Activated CD4-positive, CD25-positive, alpha-beta regulatory T cell (primary cell): ENCODE results near the gene VAC14.

Experiments used
- DNase-seq, 4 experiments: peaks; one replicate each; lab custom pipeline; 2025; lab: John Stamatoyannopoulos, UW

The VAC14 gene

DNA sequence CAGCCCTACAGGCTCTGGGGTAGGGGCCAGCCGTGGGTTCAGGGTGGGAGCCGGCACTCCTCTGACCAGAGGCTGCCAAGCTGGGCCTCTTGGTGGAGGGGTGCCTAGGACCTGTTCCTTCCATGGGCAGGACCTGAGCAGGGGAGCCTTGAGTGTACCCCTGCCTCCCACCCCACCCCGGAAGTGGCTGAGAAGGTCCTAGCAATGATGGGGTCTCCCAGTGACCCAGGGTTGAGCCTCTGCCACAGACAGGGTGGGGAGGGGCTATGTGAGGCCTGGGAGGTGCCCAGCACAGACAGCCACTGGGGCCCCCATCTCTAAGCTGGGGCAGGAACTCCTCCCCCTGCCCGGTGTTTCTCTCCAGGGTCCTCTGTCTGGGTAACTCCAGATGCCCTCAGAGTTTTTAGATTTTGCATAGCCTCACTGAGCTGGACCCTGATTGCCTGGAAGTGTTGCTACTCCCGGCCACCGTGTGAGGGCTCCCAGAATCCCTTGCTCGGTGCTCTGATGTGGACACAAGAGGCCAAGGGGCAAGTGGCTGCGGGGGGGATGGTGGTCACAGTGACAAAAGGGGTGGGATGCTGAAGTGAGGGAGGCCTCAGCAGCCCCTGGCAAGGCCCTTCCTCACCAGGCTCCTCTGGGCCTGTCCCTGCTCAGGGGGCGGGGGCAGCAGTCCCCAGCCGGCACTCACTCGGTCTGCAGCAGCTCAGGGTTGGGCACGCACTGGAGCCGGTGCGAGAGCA lies 108.7 kb downstream of the VAC14 start:
- DNase-seq, result no peak

DNA sequence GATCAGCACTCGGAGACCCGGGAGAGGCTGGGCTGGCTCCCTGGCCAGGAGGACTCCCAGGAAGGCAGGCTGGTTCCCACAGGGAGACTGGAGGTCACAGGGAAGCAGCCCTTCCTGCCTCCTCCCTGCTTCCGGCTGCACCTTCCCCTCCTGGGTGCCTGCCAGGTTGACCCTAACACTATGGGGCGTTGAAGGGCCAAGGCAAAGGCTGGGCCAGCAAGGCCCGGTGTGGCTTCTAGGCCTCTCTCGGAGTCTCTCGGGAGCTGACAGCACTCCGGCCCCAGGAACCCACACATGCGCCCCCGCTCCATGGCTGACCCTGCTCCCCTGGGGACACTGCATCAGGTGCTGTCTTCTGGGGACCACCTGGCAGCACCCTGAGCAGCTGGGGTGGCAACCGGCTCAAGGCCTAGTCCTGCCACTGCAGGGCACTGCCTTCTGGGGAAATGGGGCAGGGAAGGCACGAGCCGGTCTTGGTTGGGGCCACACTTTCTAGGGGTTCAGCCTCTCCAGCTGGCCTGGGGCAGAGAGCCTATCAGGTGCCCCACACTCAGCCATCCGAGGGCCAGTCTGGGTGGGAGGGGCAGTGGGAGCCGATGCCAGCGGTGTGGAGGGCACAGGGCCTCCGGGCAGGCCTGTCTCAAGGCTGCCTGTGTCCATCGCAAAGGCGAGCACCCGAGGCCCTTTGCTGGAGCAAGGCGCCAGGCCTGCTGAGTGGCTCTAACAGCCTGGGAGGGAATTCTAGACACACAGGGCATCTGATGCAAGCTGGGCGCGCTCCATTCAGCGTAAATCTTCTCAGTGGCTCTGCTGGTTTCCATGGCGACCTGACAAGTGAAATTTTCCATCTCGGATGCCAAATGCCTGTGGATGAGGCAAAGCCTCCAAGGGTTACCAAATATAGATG lies 109.5 kb downstream of the VAC14 start:
- DNase-seq, result no peak

DNA sequence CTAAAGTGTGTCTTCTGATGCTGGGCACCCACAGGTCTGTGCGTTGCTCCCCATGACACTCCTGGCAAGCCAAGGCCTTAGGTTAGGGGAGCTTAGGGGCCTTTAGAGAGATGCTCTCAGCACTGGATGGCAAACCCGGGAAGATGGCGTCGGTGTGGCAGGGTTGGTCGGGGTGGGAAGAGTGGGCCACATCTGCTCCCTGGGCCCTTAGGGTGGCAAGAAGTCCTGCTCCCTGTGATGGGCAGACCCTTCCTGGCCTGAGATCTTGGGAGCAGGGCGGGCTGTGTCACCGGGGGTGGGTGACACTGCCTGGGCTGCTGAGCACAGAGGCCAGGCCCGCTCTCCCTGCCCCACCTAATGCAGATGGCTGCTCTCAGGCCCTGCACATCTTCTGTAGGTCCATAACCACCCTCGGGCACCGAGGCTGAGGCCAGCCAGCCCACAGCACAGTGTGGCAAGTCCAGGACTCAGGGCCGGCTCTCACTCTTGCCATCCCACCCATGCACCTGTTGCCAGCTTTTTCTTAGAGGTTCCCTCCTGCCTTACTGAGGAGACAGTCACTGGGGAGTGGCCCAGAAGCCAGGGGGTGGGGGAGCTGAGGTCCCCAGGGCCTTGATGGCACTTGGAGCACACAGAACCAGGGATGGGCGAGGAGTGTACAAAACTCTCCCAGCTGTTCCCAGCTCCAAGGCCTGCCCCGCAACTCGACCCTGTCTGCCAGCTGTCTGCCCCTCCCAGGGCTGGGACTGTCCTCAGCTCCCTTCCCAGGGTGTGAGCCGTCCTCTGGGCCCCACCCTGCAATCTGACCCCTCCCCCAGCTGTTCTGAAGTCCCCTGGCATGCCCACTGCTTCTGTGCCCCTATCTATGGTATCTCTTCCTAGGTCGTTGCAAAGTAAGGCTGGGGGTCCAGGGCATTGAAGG lies 110.7 kb downstream of the VAC14 start:
- DNase-seq, result no peak

DNA sequence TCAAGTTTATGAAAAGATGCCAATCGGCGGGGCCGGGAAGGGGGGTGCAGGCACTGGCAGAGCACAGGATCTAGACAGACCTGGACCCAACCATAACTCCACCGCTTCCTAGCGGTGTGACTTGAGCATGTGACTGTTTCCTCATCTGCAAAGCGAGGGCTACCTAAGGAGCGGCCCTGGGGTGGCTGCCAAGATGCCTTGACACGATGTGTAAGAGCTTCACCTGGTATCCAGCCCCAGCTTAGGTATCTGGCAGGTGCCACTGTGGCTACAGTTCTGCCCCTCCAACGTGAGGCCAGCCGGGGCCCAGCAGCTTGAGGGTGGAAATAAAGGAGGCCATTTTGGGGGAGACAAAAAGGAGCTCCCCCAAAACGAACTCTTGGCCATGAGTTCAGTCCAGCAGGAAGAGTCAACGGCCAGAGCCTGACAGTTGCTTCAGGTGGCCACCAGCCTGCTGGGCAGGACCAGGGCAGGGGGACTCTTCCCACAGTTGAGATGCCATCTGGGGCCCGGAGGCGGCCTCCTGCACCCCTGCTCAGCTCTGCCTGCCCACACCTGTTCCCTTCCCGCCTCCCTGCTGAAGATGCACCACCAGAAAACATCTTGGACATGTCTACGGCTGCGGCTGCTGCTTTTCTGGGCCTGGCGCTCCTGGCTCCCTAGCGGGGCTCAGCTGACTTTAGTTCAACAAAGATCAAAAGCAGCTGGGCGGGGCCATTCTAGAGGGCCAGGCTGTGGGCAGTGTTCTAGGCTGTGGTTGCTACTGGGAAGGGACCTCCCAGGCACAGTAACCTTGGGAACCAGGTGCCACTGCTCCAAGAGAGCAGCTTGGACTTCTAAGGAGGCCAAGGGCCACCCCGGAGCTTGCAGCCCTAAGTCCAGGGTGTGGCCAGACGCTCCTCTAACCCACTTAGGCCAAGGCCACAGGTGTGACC lies 111.7 kb downstream of the VAC14 start:
- DNase-seq, result no peak

DNA sequence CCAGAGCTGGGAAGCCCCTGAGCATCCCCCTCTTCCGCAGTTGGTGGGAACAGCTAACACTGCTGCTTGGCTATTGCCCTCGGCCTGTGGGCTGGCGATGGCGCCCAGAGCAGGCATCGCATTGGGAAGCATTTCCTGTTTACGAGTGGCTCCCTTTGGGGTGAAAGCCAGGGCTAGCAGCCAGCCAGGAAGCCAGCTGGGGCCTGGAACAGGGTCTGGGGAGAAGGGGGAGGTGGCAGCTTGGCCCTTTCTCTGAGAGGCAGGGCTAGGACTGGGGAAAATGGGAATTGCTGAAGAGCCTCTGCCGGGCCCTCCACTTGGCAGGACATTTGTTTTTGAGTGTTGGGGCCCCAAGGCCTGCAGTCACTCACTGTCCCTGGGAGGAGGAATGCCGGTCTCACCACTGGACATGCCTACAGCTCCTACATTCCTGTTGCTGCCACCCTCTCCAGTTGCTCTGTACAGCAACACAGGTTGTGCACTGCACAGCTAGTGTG lies 112.7 kb downstream of the VAC14 start:
- DNase-seq, result no peak

DNA sequence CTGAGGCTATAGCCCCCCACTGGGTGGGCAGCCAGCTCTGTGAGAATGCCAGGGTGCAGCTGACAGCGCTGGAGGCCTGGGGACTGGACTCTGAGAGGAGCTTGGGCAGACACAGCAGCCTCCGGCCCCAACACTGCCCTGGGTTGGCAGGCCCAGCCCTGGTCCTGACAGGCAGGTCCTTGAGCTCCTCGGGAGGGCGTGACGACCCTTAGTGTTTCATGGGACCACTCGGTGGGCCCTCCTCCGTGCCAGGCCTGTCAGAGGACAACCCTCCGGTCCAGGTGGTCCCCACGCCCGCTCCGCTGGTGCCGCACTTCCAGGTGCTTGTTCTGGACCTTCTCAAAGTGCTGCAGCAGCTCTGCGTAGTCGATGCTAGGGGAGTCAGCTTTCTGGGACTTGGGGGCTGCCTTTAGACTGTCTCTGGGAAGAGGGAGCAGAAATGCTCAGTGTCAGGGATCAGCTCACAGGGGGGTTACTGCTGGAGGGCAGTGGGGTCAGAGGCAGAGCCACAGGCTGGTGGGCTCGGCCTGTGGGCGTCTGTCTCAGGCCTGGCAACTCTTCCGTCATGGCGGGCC lies 113.2 kb downstream of the VAC14 start:
- no peak for DNase-seq

DNA sequence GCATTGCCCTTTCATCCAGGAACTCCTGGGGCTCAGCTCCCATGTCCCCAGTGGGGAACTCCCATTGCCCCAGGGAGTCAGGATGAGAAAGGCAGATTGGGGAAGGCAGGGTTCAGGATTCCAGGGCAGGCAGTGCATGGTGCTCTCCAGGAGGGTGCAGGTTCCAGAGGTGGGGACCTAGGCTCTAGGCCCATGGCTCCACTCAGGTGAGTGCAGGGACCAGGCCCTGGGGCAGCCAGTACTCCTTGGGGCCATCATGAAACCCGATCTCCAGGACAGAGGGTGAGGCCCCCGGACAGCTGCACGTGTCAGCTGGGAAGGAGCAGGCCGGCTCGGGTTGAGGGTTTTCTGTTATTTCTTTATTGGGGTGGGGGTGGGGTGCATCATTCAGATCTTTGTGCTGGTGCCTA lies 113.9 kb downstream of the VAC14 start:
- DNase-seq, result no peak

DNA sequence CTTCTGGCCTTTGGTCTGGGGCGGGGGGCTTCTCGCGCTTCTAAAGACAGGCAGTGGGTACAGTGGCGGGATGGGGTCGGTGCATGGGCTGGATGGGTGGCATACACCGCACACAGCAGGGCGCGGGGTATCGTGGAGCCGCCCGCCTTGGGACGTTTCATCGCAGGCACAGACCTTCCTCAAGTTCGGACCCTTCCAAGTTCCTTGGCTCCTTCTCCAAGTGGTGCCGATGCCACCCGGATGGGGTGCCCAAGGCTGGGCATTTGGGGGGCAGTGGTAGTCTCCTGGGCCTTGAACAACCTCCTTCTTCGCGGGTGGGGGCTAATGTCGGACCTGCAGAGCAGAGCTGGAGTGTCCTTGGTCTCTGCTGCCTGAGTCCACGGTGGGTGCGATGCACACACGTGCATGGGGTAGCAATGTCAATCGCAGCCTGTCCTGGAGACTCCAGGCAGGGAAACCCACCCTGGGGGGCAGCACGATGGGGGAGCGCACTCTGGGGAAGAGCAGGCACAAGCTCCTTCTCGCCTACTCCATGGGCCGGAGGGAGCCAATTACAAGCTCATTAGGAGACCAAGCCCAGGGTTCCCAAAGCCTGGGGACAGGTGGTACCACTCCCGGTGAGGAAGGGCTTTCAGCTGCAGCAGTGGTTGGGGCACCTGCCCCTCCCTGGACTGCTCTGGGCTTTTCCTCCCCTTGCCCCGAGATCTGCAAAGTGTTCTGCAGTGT lies 114.4 kb downstream of the VAC14 start:
- no peak for DNase-seq

DNA sequence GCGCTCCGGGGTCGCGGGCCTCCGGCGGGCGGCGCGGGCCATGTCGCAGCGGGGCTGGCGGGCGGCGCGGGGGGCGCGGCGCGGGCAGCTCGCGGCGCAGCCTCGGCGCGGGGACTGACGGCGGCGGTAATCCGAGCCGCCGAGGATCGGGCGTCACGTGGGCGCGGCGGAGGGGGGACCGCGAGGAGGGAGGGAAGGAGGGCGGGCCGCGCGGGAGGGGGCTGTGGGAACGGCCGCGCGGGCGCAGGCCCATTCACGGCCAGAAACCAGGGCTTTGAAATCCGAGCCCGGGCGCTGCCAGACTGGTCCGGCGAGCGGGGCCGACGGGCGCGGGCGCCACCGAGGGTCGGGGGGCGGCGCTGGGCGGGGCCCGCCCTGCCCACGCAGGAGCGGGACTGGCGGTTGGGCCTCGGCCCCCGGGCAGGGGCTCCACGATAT lies 115.0 kb downstream of the VAC14 start, which contains the start of gene MTSS2:
MTSS2 (minus strand) TSS at position 116 of the 438 bp plus-strand sequence. CDS start 262 bp downstream, outside the sequence.
- no peak for DNase-seq

DNA sequence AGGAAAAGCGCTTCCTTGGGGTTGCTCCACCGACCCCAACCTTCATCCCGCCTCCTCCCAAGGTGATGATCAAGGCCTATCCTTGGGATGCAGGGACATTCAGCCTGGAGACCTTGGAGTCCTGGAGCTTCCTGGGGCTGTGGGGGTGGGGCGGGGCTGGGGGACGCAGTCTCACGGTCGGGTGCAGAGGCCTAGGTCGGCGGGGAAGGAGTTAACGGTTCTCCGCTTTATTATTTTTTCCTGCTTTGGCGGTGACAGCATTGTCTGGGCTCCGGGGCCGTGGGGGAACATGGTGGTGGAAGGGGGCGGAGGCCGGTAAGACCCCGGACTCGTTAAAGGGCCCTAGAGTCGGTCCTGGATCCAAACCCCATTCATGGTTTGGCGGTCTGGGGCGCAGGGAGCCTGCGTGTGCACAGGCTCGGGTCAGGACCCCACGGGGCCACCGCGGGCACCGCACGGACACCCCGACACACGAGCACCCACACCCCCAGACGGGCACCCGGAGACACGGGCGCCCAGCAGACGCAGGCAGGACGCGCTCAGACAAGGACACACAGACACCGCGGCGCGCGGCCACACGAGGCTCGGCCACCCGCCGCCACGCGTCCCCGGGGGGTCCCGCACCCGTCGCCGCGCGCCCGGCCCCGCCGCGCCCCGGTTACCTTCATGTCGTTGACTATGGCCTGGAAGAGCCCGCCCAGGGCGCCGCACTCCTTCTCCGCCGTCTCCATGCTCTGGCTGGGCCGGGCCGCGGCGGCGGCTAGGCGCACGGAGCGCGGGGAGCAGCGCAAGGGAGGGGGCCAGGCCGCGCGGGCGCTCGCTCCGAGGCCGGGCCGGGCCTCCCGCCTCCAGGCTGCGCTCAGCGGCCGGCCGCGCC lies 115.7 kb downstream of the VAC14 start:
- DNase-seq, result no peak

DNA sequence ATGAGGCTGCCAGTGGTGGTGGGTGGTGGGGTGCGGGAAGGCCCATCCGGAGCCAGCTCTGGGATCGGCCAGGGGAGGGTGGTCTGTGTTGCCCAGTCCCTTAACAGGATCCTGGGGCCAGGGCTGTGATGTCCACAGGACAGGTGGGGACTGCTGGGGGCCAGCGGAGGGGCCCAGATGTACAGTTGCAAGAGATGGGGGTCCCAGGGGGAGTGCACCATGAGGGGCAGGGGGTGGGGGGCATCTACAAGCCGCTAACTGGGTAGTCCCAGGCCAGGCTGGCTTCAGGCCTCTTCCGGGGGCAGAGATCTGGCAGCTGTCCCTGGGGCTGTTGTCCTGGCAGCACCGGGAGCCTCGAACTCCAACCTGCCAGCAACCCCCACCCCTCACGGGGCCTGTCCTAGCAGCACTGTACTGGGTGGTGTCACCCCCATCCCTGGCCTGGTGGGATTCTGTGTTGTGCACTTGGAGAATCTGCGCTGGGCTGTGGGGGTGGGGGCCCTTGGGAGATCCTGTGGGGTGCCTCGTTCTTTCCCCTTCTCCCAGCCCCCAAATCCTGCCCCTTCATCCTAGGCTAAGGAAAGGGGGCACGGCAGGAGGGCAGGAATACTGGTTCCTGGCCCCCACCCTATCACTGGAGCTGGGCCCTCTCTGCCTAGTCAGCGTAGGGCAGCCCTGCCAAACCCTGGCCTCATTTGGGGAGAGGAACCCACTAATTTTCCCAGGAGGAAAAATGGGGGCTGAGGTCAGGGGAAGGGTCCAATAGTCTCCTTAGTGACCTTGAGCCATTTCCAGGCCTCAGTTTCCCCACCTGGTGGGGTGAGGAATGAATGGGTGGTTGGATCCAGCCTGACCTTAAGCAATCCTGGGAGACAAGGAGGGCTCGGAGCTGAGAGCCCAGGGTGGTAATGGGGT lies 116.6 kb downstream of the VAC14 start:
- DNase-seq, result no peak

DNA sequence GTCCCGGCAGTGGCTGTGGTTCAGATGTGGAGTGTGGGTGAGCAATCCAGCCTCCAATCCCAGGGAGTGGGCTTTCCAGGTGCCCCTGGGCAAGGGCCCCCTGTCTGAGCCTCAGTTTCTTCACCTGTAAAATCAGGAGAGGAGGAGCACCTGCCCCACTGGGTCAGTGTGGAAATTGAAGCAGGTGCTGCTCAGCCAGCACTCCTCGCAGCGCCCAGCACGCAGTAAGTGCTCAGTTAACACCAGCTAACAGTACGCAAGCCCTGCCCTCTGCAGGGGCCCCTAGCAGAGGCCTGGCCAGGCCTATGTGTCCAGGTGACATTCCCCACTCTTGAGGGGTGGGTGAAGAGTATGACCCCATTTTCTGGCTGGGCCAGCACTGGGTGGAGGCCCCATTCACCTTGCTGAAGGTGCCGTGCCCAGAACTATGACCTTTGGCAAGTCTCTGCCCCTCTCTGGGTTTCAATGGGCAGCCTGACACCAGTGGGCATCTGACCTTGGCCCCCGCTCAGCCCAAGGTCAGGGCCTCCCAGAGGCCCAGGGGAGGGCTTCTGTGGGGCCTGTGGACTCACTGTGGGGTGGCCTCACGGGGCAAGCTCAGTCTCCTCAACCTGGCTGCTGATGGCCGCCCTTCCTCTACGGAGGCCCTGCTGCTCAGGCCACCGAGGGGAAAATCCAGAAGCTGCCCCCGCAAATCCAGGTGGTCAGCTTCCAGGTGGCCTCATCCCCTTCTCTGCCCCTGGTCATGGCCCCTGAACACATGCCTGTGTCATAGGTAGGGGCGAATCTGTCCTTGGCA lies 117.6 kb downstream of the VAC14 start:
- DNase-seq, result no peak

DNA sequence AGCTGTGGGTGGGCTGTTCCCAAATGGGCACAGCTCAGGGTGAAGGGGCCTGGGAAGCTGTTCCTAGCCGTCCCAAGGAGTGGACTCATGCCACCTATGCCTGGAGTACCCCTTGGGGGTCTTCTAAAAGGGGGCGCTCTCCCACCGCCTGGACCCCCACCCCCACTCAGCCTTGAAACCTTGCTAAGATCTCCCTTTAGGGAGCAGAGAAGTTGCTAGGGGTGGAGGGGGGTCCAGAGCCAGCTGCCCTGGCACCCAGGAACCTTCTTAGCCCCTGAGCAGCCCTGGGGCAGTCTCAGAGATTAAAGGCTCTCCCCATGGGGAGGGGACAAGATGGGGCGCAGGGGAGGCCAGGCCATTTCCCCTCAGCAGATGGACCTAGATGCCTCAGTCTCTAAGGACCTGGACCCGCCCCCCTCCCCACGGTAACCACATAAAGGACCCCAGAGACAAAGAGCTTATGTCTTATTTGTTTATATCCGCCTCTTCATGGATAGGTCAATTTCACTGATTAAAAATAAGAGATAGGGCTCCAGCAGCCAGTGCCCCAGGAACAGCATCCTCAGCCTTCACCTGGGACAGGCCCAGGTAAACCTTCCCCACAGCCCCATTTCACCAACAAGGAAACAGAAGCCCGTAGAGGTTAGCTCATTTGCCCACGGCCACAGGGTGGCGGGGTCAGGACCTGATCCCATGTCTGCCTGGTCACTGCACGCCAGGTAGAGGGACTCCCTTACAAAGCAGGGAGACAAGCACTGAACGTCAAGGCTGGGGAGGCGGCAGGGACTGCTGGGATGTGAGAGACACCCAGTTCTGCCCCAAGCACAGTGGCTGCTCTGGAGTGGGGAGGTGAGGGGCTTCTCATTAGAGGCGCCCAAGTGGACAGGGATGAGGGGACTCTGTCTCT lies 118.5 kb downstream of the VAC14 start:
- no peak for DNase-seq

DNA sequence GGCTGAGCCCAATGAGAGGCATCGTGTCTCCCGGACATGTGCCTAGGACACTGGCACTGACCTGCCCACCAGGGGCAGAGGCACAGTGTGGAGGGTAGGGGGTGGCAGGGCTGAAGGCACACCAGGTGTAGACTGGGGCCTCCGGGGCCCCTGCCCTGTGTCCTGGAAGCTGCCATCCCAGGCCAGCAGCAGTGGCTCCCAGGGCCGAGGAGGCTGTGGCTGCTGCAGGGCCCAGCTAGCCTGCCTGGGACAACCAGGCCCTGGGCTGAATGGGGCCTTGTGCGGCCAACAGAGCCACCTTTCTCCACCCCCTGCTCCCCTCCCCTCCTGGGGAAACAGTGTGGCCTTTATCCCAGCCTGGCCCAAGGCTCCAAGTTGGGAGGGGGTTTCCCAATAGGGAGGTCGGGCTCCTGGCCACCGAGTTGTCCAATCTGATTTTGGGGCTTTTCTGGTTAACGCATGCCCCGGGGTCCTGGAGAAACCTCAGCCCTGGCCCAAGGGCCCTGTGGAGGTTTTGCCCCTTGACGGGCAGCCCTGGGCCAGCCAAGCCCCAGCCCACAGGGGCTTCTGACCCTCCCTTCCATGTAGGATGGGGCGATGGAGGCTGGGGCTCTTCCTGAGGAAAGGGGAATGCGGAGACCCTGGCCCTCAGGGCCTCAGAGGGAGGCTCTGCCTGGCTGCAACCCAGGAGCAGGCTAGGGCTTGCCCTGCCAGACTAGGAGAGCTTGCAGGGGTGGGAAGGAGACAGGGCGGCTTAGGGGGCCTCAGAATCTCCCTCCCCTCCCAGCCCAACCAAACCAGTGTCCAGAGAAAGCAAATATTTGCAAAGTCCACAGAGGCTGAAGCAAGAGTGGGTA lies 119.3 kb downstream of the VAC14 start:
- DNase-seq, result no peak
